ENCODE results near the gene DNAH2. TPM values are rescaled to one million over a fixed set of nuclear protein-coding genes. Genes with fewer than 3 reads are reported as not detected.

Gene DNAH2
- total and polyA plus RNA-seq, 9 of the 15 experiments (the other 6 are each of a cell fraction or from before 2014, with no cell fraction given), result 0.03 TPM; not detected in 8

GRCh38 chr17:7687072-7687907 is 30.3 kb upstream of the DNAH2 start, which contains the start of gene TP53 (continued):
- TF ChIP-seq UBTF (IDR thresholded peaks at IDR 0.05; ENCODE audit: borderline replicate concordance in 1 of 2, low read depth in 2 of 2, low read length in 2 of 2) (0 out of 4 replicates have a peak, but pooled peaks of 1 of the 2 experiments have one; percentile 45), ZNF3 (CRISPR knock-in tag; IDR thresholded peaks at IDR 0.05) (no peak), PRMT5 (CRISPR knock-in tag; IDR thresholded peaks at IDR 0.05) (no peak), DIDO1 (tag; IDR thresholded peaks at IDR 0.05; ENCODE audit: low read depth) (no peak), PHF8 (IDR thresholded peaks at IDR 0.05; ENCODE audit: borderline replicate concordance, low read length) (peak; percentile 53; the same call in 1 of the 2 replicates), HCFC1 (IDR thresholded peaks at IDR 0.05; ENCODE audit: low read depth, low read length) (peak; percentile 91), KAT7 (CRISPR knock-in tag; IDR thresholded peaks at IDR 0.05; ENCODE audit: borderline replicate concordance) (peak; percentile 32; the same call in 1 of the 2 replicates), PHTF2 (CRISPR knock-in tag; IDR thresholded peaks at IDR 0.05) (no peak), DMBX1 (CRISPR knock-in tag; IDR thresholded peaks at IDR 0.05; ENCODE audit: borderline replicate concordance) (no peak), NONO (IDR thresholded peaks at IDR 0.05; ENCODE audit: low read depth in 2 of 2, low read length in 1 of 2) (peak in 1 of 2 experiments; percentile 34; a peak in 1 of 4 replicates), ZNF717 (CRISPR knock-in tag; IDR thresholded peaks at IDR 0.05) (peak; percentile 40; the same call in 1 of the 2 replicates), ELK3 (CRISPR knock-in tag; IDR thresholded peaks at IDR 0.05) (no peak), ZFP36 (IDR thresholded peaks at IDR 0.05; ENCODE audit: low read depth, low read length, partially characterized antibody) (no peak)
- TF ChIP-seq, protein P1, sequence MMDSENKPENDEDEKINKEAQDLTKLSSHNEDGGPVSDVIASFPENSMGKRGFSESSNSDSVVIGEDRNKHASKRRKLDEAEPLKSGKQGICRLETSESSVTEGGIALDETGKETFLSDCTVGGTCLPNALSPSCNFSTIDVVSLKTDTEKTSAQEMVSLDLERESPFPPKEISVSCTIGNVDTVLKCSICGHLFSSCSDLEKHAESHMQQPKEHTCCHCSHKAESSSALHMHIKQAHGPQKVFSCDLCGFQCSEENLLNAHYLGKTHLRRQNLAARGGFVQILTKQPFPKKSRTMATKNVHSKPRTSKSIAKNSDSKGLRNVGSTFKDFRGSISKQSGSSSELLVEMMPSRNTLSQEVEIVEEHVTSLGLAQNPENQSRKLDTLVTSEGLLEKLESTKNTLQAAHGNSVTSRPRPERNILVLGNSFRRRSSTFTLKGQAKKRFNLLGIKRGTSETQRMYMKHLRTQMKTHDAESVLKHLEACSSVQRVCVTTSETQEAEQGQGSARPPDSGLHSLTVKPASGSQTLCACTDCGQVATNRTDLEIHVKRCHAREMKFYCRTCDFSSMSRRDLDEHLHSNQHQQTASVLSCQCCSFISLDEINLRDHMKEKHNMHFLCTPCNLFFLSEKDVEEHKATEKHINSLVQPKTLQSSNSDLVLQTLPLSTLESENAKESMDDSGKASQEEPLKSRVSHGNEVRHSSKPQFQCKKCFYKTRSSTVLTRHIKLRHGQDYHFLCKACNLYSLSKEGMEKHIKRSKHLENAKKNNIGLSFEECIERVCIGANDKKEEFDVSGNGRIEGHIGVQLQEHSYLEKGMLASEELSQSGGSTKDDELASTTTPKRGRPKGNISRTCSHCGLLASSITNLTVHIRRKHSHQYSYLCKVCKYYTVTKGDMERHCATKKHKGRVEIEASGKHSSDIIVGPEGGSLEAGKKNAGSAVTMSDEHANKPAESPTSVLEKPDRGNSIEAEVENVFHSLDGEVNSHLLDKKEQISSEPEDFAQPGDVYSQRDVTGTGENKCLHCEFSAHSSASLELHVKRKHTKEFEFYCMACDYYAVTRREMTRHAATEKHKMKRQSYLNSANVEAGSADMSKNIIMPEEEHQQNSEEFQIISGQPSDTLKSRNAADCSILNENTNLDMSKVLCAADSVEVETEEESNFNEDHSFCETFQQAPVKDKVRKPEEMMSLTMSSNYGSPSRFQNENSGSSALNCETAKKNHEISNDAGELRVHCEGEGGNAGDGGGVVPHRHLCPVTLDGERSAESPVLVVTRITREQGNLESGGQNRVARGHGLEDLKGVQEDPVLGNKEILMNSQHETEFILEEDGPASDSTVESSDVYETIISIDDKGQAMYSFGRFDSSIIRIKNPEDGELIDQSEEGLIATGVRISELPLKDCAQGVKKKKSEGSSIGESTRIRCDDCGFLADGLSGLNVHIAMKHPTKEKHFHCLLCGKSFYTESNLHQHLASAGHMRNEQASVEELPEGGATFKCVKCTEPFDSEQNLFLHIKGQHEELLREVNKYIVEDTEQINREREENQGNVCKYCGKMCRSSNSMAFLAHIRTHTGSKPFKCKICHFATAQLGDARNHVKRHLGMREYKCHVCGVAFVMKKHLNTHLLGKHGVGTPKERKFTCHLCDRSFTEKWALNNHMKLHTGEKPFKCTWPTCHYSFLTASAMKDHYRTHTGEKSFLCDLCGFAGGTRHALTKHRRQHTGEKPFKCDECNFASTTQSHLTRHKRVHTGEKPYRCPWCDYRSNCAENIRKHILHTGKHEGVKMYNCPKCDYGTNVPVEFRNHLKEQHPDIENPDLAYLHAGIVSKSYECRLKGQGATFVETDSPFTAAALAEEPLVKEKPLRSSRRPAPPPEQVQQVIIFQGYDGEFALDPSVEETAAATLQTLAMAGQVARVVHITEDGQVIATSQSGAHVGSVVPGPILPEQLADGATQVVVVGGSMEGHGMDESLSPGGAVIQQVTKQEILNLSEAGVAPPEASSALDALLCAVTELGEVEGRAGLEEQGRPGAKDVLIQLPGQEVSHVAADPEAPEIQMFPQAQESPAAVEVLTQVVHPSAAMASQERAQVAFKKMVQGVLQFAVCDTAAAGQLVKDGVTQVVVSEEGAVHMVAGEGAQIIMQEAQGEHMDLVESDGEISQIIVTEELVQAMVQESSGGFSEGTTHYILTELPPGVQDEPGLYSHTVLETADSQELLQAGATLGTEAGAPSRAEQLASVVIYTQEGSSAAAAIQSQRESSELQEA (IDR thresholded peaks at IDR 0.05; ENCODE audit: low read depth), result no peak

All from K562 (cell line).